CD8-positive, alpha-beta memory T cell (primary cell): ENCODE data around the gene MRPS27. TPM values are rescaled to one million over a fixed set of nuclear protein-coding genes. Genes with fewer than 3 reads are reported as not detected.

ENCODE experiments used
- CTCF ChIA-PET: fragments of 350-600 bp; sonication (Branson Sonifier 250); formaldehyde crosslinking; loops from one replicate; lab custom pipeline; 2021; ENCODE audit warnings: antibody characterized with exemption; lab: Charles Lee
- POLR2A ChIA-PET: fragments of 350-600 bp; sonication (Branson Sonifier 250); formaldehyde crosslinking; loops from one replicate; lab custom pipeline; 2021; ENCODE audit warnings: antibody characterized with exemption; lab: Charles Lee
- DNase-seq, 5 donors: peaks; one replicate each; pipeline versions ENCODE4 v3.0.0 to v3.0.0-alpha.2; 2020 to 2022; ENCODE audit warnings: mixed read lengths in 1 of 5
- H3K27ac ChIP-seq: one replicate; pipeline ENCODE4 v1.7.0; 2013; ENCODE audit warnings: low read depth, mild to moderate bottlenecking, low read length, moderate library complexity
- H3K27me3 ChIP-seq: 2 replicates; pipeline ENCODE4 v1.7.0; 2013; ENCODE audit warnings: low read length, mild to moderate bottlenecking; ENCODE audit not compliant: insufficient read depth, poor library complexity, severe bottlenecking
- H3K36me3 ChIP-seq: 2 replicates; pipeline ENCODE4 v1.7.0; 2013; ENCODE audit warnings: mild to moderate bottlenecking, low read length, moderate library complexity; ENCODE audit not compliant: insufficient read depth
- H3K4me1 ChIP-seq: 2 replicates; pipeline ENCODE4 v1.7.0; 2013; ENCODE audit warnings: mild to moderate bottlenecking, low read length, moderate library complexity; ENCODE audit not compliant: insufficient read depth
- H3K4me3 ChIP-seq: 2 replicates; pipeline ENCODE4 v1.7.0; 2013; ENCODE audit warnings: mild to moderate bottlenecking, low read length
- H3K9me3 ChIP-seq: 2 replicates; pipeline ENCODE4 v1.7.0; 2013; ENCODE audit warnings: mild to moderate bottlenecking, low read length
- H3K27ac Mint-ChIP-seq, 8 donors: one replicate each; pipeline ENCODE4 v1.8.0; 2020 to 2021; ENCODE audit warnings: mixed read lengths in 8 of 8, mild to moderate bottlenecking in 6 of 8, inconsistent platforms in 3 of 8, moderate library complexity in 3 of 8
- H3K27me3 Mint-ChIP-seq, 2 donors: one replicate each; pipeline ENCODE4 v1.8.0; 2020 to 2021; ENCODE audit warnings: mixed read lengths in 2 of 2, mild to moderate bottlenecking in 1 of 2, moderate library complexity in 1 of 2
- H3K36me3 Mint-ChIP-seq, 3 donors: one replicate each; pipeline ENCODE4 v1.8.0; 2020 to 2021; ENCODE audit warnings: mixed read lengths in 3 of 3, inconsistent platforms in 1 of 3, mild to moderate bottlenecking in 1 of 3
- H3K4me1 Mint-ChIP-seq, 3 donors: one replicate each; pipeline ENCODE4 v1.8.0; 2020 to 2021; ENCODE audit warnings: mixed read lengths in 3 of 3, inconsistent platforms in 1 of 3, mild to moderate bottlenecking in 1 of 3
- H3K4me3 Mint-ChIP-seq, 7 donors: one replicate each; pipeline ENCODE4 v1.8.0; 2020 to 2021; ENCODE audit warnings: mixed read lengths in 7 of 7, mild to moderate bottlenecking in 6 of 7, moderate library complexity in 4 of 7, inconsistent platforms in 2 of 7
- H3K9me3 Mint-ChIP-seq, 5 donors: one replicate each; pipeline ENCODE4 v1.8.0; 2020 to 2022; ENCODE audit warnings: mixed read lengths in 5 of 5, mild to moderate bottlenecking in 3 of 5, moderate library complexity in 2 of 5, inconsistent platforms in 1 of 5
- polyA plus RNA-seq: library from polyadenylated mRNA; unstranded; fragments of 300-500 nt; fragmentation: Illumina TruSeq; gene quantifications from one replicate; pipeline ENCODE4 v1.2.3, GENCODE V29; 2021
- total RNA-seq, 2 experiments: library from RNA; stranded (reverse); gene quantifications; one replicate each; pipeline ENCODE4 v1.2.3, GENCODE V29; 2021

The MRPS27 gene
- total and polyA plus RNA-seq, 3 experiments from 2014 or later: 35.9 to 91.9 (median 86.9) TPM

DNA sequence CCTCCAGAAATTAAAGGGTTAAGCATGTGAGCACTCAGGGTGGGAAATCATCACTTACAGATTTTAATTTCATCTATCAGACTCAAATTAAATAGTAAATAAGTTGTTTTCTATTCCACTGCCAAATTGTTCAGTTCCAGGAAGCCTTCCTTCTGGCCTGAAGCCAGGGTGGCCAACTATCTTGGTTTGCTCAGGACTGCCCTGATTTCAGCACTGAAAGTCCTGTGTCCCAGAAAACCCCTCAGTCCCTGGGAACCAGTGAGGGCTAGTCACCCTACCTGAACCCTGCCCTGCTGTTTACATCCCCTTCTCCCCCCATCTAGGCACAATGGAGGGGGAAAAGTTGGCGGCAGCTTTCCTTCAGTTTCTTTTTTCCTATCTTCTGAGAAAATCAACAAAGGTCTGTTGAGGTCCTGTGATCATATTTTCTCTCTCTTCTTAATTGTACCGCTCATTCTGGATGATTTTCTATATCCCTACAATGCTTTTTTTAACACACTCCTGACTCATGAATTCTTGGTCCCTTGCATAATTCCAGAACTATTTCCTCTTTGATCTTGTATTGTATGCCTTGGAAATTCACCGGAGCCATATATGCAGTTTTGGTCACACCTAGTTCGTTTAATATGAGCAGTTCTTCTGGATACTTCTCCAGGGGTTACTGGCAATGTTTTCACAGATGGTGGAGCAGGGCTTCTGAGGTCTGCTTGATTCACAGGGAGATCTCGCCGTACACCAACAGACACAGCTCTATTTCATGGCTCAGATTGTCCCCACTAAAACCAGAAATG, 109.0 kb downstream of the MRPS27 start:
- H3K9me3 Mint-ChIP-seq: no peaks in the 10 kb centered on the region

DNA sequence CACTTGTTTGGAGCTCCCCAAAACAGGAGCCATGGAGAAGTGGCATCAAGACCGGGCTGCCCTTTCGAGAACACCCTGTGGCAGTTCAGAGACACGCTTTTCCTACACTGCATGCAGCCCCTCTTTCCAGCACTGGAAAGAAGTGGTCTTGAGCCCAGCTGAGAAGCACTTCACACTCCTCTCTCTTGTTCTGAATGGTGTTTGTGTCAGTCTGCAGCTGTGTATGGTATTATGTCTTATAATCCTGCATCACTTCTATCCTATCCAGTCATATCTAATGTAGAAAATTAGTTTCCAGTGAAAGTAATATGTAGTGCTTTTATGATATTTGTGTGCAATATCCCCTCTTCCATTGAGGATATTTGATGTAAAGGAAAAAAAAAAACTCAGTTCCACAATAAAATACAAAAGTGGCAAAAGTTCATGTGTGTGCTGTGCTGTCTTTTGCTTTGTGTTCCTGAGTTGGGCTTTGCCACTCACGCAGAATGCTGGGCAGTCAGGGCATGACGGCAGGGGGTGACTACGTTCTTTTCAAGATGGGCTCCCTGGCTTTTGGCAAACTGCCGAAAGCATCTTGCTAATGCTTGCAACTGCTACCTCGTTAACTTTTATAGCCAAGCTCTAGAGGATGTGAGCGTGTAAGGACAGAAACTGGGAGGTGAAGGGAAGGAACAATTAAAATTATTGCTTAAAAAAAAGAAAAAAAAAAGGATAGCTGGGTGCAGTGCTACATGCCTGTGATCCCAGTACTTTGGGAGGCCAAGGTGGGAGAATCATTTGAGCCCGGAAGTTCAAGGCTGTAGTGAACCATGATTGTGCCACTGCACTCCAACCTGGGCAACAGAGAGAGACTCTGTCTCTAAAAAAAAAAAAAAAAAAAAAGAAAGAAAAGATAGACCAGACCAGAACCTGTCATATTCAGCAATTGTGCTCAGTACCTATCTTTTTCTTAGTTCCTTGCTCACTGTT, 110.6 kb downstream of the MRPS27 start:
- Histone ChIP-seq H3K9me3 (no peaks in the 10 kb centered on the region), H3K27me3 (no peaks in the 10 kb centered on the region), H3K4me1 (no peaks in the 10 kb centered on the region), H3K36me3 (no peaks in the 10 kb centered on the region), H3K4me3 (no peak overlapping the region), H3K27ac (no peak overlapping the region)
- H3K36me3 Mint-ChIP-seq: peaks cover 0 to 1% (median 0%) of the 10 kb centered on the region in 3 donors
- H3K27me3 Mint-ChIP-seq: peaks cover 0 to 5% of the 10 kb centered on the region in 2 donors
- no peak for DNase-seq
- H3K27ac Mint-ChIP-seq: no peak overlapping the region
- H3K9me3 Mint-ChIP-seq: no peaks in the 10 kb centered on the region
- H3K4me3 Mint-ChIP-seq: no peak overlapping the region
- H3K4me1 Mint-ChIP-seq: no peaks in the 10 kb centered on the region
- ChIA-PET CTCF (no interaction called here), POLR2A (no interaction called here)

More for the DNA sequence above, 109.0 kb downstream of the MRPS27 start:
- H3K36me3 ChIP-seq: no peaks in the 10 kb centered on the region
- no peaks in the 10 kb centered on the region for H3K4me1 ChIP-seq
- ChIA-PET POLR2A (no interaction called here), CTCF (no interaction called here)
- no peak overlapping the region for H3K27ac ChIP-seq
- Mint-ChIP-seq H3K36me3 (peaks cover 0 to 1% (median 0%) of the 10 kb centered on the region in 3 donors), H3K4me1 (no peaks in the 10 kb centered on the region), H3K27me3 (peaks cover 0 to 5% of the 10 kb centered on the region in 2 donors), H3K27ac (no peak overlapping the region), H3K4me3 (no peak overlapping the region)
- no peak overlapping the region for H3K4me3 ChIP-seq
- no peaks in the 10 kb centered on the region for H3K9me3 ChIP-seq
- no peak for DNase-seq
- no peaks in the 10 kb centered on the region for H3K27me3 ChIP-seq

DNA sequence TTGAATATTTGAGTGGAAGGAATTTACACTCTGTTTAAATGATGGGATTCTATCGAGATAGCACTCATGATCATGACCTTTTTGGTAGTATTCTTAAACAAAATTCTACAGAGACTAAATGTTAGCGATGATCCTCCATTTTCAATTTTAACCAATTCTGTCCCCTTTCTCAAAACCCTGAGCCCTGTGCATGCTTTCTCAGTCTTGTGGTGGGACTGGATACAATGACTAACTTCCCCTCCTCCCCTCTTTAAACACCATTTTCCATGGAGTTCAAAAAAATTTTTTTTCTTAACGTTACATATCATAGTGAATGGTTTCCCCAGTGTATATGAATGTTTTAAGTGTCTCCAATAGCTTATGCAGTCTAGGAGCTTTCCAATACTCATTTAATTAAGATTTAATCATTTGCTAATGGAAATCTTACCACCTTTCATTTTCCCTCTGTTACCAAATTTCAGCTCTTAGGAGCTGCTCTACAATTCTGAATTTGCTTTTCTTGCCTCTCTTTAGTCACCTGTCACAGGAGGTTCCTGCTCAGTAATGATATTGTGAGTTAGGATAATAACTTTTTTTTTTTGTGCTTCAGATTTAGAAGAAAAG, 111.6 kb downstream of the MRPS27 start:
- H3K27ac ChIP-seq: no peak overlapping the region
- H3K9me3 ChIP-seq: no peaks in the 10 kb centered on the region
- Mint-ChIP-seq H3K9me3 (no peaks in the 10 kb centered on the region), H3K27me3 (peaks cover 0 to 3% of the 10 kb centered on the region in 2 donors), H3K4me1 (no peaks in the 10 kb centered on the region), H3K36me3 (peaks cover 0 to 1% (median 0%) of the 10 kb centered on the region in 3 donors), H3K27ac (no peak overlapping the region), H3K4me3 (no peak overlapping the region)
- H3K36me3 ChIP-seq: no peaks in the 10 kb centered on the region
- CTCF ChIA-PET: no interaction called here
- POLR2A ChIA-PET: no interaction called here
- no peak for DNase-seq
- no peak overlapping the region for H3K4me3 ChIP-seq
- H3K4me1 ChIP-seq: no peaks in the 10 kb centered on the region
- no peaks in the 10 kb centered on the region for H3K27me3 ChIP-seq

DNA sequence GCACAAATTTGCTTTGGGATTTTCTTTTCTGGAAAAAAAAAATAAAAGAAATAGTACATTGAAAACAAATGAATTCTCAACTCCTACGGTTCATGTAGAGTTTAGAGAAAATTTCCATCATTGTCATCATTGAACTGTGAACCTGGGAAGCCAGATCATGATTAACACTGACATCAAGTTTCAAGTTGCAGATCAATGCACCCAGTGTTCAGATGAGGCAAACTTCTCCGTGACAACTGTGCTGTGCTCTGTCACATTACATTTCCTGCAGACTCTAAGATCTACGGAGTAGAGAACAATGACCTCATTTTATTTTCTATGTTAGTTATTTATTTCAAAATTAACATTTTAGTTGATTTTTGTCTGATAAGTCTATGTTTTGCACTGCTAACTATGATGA, 113.0 kb downstream of the MRPS27 start:
- no peaks in the 10 kb centered on the region for H3K4me1 Mint-ChIP-seq
- H3K27me3 Mint-ChIP-seq: peaks cover 0 to 3% of the 10 kb centered on the region in 2 donors
- no peaks in the 10 kb centered on the region for H3K9me3 Mint-ChIP-seq

DNA sequence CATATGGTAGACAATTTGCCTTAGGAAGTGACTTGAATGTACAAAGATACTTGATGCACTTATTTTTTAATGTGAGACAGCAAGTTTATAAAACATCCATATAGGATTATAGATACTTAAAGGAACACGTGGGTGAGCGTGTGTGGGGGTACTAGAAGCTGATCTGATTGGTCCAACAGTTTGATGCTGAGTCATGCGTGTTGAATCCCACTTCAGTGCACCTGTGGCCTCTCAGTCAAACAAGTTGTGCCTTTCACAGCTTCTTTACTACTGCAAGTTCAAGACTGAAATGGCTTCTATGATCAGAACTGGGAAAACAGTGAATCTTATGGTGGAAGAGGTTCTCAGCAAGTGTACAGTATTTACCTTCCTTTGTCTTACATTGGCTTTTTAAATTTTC, 113.9 kb downstream of the MRPS27 start:
- peaks cover 0 to under 1% (median 0%) of the 10 kb centered on the region in 3 donors for H3K36me3 Mint-ChIP-seq
- no peak overlapping the region for H3K4me3 ChIP-seq

More for the DNA sequence above, 113.0 kb downstream of the MRPS27 start:
- Histone ChIP-seq H3K4me1 (no peaks in the 10 kb centered on the region), H3K4me3 (no peak overlapping the region), H3K27me3 (no peaks in the 10 kb centered on the region), H3K36me3 (no peaks in the 10 kb centered on the region), H3K27ac (no peak overlapping the region), H3K9me3 (no peaks in the 10 kb centered on the region)
- CTCF ChIA-PET: no interaction called here
- POLR2A ChIA-PET: no interaction called here
- Mint-ChIP-seq H3K36me3 (peaks cover 0 to 1% (median 0%) of the 10 kb centered on the region in 3 donors), H3K4me3 (no peak overlapping the region), H3K27ac (no peak overlapping the region)
- DNase-seq: no peak

DNA sequence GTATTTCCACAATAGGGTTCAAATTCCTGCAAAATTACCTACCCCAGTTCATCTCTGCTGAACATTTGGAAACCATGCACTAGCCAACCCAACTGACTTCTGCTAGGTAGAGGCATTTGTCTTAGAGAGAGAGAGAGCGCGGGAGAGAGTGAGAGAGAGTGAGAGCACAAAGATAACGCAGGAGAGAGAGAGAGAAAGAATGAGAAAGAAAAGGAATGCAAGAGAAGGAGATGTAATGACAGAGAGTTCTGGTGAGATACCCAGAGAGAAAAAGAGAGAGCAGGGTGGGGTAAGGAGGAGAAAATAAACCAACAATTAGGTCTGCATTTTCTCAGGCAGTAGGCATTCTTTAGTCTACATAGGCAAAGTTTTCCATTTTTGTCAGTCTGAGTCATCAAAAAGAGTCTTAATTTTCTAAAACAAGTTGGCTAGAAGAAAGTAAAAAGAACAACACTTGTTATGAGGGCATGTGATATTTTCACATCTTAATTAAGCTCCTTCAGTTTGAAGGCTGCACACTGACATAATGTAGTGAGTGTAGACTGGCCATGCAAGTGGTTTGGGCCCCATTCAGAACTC, 114.5 kb downstream of the MRPS27 start:
- Histone ChIP-seq H3K4me3 (no peak overlapping the region), H3K9me3 (no peaks in the 10 kb centered on the region), H3K4me1 (no peaks in the 10 kb centered on the region), H3K27me3 (no peaks in the 10 kb centered on the region), H3K36me3 (no peaks in the 10 kb centered on the region), H3K27ac (no peak overlapping the region)
- Mint-ChIP-seq H3K4me3 (no peak overlapping the region), H3K27me3 (peaks cover 0 to 3% of the 10 kb centered on the region in 2 donors), H3K36me3 (no peaks in the 10 kb centered on the region), H3K4me1 (no peaks in the 10 kb centered on the region), H3K27ac (peak overlapping the region in 1 of 8 donors; percentile 33), H3K9me3 (no peaks in the 10 kb centered on the region)
- CTCF ChIA-PET: no interaction called here
- no peak for DNase-seq
- POLR2A ChIA-PET: no interaction called here

More for the DNA sequence above, 113.9 kb downstream of the MRPS27 start:
- Mint-ChIP-seq H3K4me3 (no peak overlapping the region), H3K4me1 (no peaks in the 10 kb centered on the region), H3K9me3 (no peaks in the 10 kb centered on the region), H3K27ac (no peak overlapping the region), H3K27me3 (peaks cover 0 to 3% of the 10 kb centered on the region in 2 donors)
- CTCF ChIA-PET: no interaction called here
- POLR2A ChIA-PET: no interaction called here
- no peak for DNase-seq
- Histone ChIP-seq H3K36me3 (no peaks in the 10 kb centered on the region), H3K27me3 (no peaks in the 10 kb centered on the region), H3K4me1 (no peaks in the 10 kb centered on the region), H3K9me3 (no peaks in the 10 kb centered on the region), H3K27ac (no peak overlapping the region)

DNA sequence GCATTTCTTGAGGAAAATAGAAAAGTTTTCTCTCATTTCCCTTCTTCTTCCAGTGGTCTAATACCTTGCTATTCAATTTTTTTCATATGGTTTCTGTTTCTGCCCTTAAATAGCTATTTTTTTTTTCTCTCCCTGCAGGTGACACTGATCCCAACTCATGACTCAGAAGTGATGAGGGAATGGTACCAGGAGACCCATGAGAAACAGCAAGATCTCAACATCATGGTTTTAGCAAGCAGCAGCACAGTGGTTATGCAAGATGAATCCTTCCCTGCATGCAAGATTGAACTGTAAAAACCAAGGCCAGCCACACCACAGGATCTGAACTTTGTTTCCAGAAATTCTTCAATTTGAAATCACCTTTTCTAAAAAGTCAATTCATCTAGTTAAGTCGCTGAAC, 115.1 kb downstream of the MRPS27 start:
- Mint-ChIP-seq H3K27ac (no peak overlapping the region), H3K36me3 (no peaks in the 10 kb centered on the region), H3K4me3 (no peak overlapping the region), H3K4me1 (no peaks in the 10 kb centered on the region), H3K9me3 (no peaks in the 10 kb centered on the region), H3K27me3 (peaks cover 0 to 3% of the 10 kb centered on the region in 2 donors)
- POLR2A ChIA-PET: no interaction called here
- Histone ChIP-seq H3K27ac (no peak overlapping the region), H3K36me3 (no peaks in the 10 kb centered on the region), H3K27me3 (no peaks in the 10 kb centered on the region), H3K4me1 (no peaks in the 10 kb centered on the region), H3K9me3 (no peaks in the 10 kb centered on the region), H3K4me3 (no peak overlapping the region)
- DNase-seq: no peak
- CTCF ChIA-PET: no interaction called here
